HL-60/S4 (cell line): ENCODE results near the gene OGDH.

Source experiments
- in situ Hi-C: fragments of 300-500 bp; cut with MboI; formaldehyde crosslinking; loops from 2 replicates; pipeline ENCODE4 v1.14.3; 2022; ENCODE audit warnings: low sequenced_read_pairs

The OGDH gene

DNA sequence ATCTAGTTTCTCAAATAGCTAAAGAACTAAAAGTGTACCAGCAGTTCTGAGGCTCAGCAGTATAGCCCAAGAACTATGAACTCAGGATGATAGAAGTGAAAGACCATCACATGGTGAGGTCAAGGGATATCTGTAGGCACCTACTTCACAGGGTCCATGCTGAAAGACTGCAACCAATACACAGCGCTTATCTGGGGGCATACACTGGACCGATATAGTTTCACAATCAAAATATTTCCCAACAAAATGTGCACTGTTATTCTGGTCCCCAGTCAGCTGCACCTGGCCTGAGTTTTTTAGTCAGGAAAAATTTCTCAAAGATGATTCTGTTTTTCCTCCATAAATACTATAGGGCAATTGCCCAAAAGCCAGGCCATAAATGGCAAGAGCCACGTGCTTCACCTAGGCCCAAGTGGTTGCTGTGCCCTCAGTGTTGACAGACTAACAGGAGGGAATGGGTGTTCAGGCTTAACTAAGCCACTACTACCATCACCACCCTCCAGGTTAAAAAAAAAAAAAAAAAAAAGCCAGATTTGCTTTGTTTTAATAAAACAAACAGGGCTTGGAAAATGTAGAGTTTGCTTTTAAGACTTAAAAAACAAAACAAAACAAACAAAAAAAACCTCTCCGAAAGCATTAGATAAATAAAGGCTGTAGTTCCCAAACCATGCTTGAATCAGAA lies 58.5 kb downstream of the OGDH start:
- in situ Hi-C loops: no loop called here

DNA sequence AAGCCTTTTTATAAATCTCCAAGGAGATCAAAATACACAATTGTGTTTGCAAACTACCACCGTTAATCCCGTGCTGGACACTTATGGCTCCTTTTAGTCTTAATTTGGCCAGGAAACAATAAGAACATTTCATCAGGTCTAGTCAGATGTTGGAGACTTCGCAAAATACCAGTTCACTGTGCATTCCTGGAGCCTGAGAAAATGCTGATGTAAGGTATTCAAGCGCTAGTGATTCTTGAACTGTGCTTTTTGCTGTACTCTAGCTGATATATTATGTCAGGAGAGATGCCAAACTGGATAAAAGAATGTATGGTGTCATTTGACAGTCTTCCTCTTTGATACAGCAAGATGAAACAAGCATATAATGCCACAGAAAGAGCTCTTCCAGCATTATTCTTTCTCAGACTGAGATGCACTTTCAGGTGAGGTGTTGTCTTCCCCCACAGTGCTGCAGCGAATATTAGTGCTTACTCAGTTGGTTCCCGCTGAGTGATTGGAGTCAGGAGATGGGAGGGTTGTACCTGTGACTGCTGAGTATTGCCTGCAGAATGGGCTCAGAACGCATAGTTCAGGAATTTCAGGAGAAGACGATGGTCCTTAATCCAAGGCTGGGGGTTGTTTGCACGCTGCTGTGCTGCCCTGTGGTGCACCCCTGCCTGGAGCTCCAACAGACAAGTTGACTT lies 59.2 kb downstream of the OGDH start:
- in situ Hi-C loops: no loop called here

DNA sequence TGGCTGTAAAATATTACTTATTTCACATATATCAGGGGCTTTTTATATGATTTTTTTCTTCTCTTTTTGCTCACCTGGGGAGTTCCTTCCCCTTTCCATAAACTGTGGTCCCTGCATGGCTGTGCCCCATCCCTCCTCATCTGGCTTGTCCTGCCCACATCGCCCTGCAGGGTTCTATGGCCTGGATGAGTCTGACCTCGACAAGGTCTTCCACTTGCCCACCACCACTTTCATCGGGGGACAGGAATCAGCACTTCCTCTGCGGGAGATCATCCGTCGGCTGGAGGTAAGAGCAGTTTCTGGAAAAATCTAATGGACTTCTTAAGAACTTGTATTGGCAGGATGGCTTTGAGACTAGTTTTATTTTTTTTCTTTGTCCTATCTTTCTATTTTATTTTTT lies 60.1 kb downstream of the OGDH start:
- in situ Hi-C loops: no loop called here

DNA sequence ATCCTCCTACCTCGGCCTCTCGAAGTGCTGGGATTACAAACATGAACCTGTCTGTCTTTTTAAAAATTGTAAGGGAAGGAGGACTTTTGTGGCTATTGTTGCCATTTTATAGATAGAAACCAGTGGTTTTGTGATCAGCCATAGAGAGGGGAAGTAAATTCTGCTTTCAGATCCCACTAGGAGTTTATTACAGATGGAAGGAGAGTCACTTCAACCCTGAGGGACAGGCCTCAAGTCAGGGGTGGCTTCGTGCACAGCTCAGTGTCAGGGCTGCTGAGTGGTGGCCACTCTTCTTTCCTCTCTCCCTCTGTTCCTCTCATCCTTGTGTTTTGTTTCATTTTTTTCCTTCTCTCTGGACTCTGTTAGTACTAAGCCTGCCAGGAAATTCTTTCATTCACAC lies 60.8 kb downstream of the OGDH start:
- in situ Hi-C loops: no loop called here

DNA sequence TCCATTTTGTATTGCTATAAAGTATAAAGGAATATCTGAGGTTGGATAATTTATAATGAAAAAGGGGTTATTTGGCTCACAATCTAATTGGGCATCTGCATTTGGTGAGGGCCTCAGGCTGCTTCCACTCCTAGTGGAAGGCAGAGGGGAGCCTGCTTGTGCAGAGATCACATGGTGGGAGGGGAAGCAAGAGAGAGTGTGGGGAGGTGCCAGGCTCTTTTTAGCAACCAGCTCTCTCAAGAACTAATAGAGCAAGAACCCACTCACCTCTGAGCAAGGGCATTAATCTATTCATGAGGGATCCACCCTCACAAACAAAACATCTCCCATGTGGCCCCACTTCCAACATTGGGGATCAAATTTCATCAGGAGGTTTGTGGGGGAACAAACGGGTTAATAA lies 64.6 kb downstream of the OGDH start:
- in situ Hi-C loops: no loop called here

DNA sequence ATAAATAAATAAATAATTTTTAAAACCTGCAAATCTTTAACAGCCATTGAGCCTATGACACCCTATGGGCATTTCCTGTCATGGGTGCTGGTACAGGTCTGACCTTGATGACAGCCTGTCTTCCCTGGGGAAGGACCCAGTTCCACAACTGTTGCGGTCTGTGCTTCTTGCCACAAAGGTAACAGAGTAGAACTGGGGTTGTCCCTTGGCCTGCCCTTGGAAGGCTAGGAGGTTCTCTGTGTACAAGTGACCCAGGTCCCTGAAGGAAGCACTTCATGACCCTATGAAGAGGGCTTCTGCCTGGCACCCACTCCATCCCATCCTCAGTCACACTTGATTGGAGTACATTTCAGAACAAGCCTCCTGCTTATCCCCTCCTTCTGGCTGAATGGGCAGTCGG lies 66.9 kb downstream of the OGDH start:
- in situ Hi-C loops: no loop called here

DNA sequence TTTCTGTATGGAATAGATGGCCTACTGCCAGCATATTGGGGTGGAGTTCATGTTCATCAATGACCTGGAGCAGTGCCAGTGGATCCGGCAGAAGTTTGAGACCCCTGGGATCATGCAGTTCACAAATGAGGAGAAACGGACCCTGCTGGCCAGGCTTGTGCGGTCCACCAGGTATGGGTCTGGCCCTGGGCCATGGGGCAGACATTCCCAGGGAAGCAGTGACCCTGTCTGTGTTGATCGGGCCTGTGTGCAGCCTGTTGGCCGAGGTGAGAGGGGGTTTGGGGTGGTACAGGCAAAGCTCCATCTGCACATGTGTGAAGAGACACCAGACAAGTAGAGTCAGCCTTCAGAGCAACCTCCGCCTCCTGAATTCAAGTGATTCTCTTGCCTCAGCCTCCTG lies 67.3 kb downstream of the OGDH start:
- in situ Hi-C loops: no loop called here

DNA sequence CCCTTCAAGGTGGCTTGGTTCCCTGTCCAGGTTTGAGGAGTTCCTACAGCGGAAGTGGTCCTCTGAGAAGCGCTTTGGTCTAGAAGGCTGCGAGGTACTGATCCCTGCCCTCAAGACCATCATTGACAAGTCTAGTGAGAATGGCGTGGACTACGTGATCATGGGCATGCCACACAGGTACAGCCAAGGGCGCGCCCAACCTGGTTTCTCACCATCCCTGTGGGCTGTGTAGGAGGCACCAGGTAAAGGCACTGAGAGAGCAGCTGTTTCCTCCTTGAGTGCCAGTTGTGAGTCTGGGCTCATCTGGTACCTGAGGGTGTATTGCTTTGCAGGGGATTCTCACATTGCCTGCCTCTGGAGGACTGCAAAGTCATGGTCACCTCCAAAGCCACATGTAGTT lies 68.0 kb downstream of the OGDH start:
- in situ Hi-C loops: no loop called here

DNA sequence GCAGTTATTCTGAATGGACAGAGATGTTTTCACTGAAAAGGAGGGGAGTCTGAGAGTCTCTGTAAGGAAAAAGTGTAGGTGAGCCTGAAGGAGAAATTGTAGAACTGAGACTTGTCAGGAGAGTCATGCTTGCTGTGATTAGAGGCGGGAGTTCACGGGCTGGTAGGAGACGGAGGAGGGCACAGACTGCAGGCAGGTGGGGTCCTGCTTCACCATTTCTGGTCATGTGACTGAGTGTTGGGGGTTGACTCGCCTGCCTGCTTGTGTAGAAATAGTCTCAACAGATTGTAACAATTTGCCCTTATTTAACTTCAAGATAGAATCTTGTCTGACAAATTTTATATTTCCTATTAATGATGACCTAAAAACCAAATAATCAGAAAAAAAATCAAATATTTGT lies 70.3 kb downstream of the OGDH start:
- in situ Hi-C loops: no loop called here

DNA sequence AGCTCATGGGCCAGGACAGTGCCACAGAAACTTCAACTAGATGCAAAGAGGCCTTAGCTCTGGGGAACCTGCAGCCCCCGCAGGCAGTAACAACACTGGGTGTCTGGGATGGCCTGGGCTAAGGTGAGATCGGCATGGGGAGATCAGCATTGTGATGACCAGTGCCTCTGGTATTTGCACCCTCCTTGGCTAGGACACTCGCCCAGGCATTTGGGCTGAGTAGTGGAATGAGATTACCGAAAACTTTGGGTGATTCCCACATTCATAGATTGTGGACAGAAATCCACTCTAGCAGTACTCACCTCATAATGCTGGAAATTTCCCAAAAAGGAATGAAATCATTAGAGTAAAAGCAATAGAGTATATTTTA lies 71.7 kb downstream of the OGDH start:
- in situ Hi-C loops: no loop called here

DNA sequence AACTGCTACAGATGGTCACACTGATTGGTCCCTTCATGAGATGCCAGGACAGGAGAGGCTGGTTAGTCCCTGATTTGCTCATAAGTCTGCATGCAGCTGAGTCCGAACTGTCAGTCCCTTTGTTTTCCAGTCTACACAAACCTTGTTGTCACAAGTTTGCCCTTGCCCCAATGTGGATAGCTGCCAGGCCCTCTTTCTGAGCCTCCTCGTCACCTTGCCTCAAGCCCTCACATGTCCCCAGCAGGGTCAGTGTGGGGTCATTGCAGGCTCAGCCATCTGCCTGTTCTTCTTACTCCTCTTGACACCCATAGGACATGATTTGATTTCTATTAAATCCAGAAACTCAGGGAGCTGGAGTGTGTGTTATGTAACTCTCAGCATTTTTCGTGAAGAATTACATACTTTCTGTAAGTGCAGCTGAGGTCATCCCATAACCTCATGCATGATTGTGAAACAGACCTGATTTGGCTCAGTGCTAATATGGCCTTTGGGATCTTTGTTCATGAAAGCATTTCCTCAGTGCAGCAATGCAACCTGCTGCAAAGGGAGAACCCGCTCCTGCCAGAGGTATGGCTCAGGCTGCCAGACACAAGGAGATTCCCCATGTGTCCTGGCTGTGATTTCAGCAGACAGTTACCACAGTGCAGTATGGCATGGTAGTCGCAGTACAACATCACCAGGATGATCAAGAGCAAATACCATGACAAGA lies 72.2 kb downstream of the OGDH start:
- in situ Hi-C loops: no loop called here

DNA sequence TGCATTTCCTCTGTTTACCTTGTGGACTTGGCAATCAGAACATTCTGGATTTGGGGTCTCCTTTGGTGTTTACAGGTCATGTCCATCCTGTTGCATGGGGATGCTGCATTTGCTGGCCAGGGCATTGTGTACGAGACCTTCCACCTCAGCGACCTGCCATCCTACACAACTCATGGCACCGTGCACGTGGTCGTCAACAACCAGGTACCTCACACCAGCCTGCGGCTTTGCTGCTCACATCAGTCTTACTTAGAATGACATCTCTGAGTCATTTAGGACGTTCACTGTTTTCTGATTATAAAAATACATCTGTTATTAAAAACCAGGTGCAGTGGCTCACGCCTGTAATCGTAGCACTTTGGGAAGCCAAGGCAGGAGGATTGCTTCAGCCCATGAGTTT lies 75.2 kb downstream of the OGDH start:
- in situ Hi-C loops: no loop called here

DNA sequence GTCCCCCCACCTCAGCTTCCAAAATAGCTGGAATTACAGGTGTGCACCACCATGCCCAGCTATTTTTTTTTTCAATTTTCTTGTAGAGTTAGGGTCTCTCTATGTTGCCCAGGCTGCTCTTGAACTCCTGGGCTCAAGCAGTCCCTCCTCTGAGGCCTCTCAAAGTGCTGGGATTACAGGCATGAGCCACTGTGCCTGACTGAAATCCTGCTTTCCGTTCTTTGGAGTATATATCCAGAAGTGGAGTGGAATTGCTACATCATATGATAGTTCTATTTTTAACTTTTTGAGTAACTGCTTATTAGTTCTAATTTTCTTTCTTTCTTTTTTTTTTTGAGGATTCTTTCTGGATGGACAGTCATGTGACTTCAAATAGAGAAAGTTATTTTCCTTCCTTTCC lies 79.3 kb downstream of the OGDH start:
- in situ Hi-C loops: no loop called here

DNA sequence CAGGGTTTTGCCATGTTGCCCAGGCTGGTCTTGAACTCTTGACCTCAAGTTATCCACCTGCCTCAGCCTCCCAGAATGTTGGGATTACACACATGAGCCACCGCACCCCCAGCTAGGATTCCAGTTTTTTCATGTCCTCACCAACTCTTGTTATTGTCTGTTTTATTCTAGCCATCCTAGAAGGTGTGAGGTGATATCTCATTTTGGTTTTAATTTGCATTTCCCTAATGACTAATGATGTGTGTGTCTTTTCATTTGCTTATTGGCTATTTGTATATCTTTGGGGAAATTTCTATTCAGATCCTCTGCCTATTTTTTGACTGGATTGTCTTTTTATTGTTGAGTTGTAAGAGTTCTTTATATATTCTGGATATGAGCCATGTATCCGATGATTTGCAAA lies 83.0 kb downstream of the OGDH start:
- in situ Hi-C loops: no loop called here

DNA sequence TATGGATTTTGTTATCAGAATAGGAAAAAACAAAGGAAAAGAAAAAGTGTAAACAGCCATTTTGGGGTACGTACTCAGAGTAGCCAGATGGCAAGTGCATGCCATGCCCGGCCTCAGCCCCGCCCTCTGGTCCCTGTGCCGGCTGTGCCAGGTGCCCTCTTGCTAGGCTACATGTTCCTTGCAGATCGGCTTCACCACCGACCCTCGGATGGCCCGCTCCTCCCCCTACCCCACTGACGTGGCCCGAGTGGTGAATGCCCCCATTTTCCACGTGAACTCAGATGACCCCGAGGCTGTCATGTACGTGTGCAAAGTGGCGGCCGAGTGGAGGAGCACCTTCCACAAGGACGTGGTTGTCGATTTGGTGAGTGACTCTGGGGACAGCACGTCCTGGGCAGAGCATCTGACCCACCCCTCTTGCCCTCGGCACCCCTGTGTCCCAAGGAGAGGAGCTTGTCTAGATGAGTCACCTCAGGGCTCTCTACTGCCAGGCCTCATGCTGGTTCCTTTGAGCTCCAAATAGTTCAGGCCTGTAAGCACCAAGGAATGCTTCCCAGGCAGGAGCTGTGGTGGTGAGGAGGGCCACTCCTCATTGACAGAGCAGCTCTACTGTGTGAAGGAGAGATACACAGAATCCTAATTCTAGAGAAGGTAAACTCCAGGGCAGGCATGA lies 87.3 kb downstream of the OGDH start:
- in situ Hi-C loops: no loop called here

DNA sequence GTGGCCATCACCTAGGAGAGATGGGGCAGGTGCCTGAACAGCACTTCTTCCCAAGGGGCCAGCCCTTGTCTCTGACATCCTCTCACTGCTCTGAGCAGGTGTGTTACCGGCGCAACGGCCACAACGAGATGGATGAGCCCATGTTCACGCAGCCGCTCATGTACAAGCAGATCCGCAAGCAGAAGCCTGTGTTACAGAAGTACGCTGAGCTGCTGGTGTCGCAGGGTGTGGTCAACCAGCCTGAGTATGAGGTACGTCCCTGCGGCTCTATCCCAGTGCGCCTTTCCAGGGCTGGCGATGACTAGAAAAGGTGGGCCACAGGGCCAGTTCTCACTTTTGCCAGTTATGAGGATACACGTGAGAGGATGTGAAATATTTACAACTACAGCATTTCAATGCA lies 87.9 kb downstream of the OGDH start:
- in situ Hi-C loops: no loop called here

DNA sequence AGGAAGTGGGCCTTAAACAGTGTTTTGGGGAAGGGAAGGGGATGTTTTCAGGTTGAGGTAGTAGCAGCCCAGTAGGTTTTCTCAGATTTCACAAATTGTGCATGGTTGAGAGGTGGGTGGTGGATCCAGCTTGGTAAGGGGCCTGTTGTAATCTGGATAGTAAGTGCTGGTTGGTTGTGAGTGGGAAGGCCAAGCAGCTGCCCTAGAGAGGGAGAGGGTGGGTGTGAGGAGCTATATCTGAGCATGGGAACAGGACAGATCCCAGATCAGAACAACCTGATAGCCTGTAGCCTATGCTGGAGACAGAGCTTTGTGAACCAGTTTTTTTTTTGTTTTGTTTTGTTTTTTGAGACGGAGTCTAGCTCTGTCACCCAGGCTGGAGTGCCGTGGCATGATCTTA lies 88.3 kb downstream of the OGDH start:
- in situ Hi-C loops: no loop called here

DNA sequence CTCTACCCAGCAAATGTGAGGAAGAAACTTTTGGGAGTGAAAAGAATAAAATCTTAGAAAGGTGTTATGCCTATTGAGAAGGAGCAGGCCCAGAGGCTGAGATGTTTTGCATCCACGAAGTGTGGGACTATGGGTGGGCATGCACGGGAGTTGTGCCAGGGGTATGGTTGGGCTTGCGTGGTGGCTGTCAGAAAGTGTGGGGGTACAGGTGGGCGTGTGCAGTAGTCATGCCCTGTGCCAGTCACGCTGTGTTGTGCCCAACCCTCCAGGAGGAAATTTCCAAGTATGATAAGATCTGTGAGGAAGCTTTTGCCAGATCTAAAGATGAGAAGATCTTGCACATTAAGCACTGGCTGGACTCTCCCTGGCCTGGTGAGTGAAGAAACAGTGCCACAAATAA lies 89.3 kb downstream of the OGDH start:
- in situ Hi-C loops: no loop called here

DNA sequence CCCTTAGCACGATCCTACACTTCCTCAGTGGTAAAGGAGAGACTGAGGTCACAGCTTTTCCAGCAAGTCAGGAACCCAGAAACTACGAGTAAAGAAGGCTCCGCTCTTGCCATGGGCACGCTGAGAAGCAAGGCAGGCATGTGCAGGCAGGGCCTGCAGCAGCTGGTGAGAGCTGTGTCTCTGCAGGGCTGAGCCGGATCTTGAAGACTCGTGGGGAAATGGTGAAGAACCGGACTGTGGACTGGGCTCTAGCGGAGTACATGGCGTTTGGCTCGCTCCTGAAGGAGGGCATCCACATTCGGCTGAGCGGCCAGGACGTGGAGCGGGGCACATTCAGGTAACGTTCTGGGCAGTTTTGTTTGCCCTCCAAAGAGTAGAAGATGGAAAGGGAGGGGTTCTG lies 90.3 kb downstream of the OGDH start:
- in situ Hi-C loops: no loop called here

DNA sequence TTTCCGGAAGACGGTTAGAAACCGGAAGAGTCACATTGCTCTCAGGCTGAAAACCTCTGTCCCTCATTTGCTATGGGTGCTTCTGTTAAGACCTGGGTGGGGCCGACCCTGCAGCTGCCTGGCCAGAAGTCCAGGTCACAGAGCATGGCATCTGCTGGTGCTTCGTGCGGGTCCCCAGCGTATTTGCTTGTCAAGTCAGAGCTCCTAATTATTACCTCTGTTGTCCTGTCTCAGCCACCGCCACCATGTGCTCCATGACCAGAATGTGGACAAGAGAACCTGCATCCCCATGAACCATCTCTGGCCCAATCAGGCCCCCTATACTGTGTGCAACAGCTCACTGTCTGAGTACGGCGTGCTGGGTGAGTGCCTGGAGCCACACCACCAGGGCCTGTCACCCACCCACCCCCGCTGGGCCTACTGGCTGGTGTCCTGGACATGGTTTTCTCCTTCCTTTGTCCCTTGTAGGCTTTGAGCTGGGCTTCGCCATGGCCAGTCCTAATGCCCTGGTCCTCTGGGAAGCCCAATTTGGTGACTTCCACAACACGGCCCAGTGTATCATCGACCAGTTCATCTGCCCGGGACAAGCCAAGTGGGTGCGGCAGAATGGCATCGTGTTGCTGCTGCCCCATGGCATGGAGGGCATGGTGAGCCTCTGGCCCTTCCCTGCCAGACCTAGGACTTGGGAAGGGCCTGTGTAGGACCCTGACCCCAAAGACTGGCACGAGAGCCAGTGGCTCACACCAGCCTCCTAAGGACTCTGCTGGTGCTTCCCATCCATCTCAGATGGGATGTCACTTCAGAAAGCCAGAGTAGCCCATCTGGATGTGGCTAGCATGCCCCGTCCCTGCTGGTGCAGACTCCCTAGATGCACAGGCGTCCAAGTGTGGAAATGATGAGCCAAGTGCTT lies 91.0 kb downstream of the OGDH start:
- in situ Hi-C loops: no loop called here

DNA sequence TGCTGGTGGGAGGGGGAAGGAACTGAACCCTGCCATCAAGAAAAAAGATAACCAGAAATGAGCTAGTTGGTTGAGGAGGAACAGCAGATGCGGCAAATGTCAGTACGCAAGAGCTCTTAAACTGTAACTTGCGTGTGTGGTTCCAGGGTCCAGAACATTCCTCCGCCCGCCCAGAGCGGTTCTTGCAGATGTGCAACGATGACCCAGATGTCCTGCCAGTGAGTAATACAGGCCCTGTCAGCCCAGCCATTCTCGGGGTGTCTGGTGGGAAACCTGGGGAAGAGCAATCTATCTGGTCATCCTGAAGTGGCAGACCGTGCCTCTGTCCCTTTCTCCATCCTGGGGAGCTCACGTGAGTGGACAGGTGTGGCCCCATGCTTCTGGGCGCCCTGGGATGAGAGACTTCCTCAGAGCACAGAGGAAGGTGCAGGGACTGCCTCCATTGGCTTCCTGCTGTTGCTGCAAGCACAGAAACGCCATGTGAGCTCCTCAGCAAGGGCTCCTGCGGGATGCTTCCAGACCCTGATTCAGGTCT lies 91.7 kb downstream of the OGDH start:
- in situ Hi-C loops: no loop called here
